ENCODE measurements around the gene ZC3H13.

The ZC3H13 gene, protein sequence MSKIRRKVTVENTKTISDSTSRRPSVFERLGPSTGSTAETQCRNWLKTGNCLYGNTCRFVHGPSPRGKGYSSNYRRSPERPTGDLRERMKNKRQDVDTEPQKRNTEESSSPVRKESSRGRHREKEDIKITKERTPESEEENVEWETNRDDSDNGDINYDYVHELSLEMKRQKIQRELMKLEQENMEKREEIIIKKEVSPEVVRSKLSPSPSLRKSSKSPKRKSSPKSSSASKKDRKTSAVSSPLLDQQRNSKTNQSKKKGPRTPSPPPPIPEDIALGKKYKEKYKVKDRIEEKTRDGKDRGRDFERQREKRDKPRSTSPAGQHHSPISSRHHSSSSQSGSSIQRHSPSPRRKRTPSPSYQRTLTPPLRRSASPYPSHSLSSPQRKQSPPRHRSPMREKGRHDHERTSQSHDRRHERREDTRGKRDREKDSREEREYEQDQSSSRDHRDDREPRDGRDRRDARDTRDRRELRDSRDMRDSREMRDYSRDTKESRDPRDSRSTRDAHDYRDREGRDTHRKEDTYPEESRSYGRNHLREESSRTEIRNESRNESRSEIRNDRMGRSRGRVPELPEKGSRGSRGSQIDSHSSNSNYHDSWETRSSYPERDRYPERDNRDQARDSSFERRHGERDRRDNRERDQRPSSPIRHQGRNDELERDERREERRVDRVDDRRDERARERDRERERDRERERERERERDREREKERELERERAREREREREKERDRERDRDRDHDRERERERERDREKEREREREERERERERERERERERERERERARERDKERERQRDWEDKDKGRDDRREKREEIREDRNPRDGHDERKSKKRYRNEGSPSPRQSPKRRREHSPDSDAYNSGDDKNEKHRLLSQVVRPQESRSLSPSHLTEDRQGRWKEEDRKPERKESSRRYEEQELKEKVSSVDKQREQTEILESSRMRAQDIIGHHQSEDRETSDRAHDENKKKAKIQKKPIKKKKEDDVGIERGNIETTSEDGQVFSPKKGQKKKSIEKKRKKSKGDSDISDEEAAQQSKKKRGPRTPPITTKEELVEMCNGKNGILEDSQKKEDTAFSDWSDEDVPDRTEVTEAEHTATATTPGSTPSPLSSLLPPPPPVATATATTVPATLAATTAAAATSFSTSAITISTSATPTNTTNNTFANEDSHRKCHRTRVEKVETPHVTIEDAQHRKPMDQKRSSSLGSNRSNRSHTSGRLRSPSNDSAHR (N-terminal part only)

GRCh38 chr13:46052319-46053161, at the start of gene ZC3H13:
TSS of gene ZC3H13 (minus strand) at chr13:46052746. CDS start at chr13:46045507, 7,239 bp downstream.
- DNase-seq, result peak; percentile 89

DNA sequence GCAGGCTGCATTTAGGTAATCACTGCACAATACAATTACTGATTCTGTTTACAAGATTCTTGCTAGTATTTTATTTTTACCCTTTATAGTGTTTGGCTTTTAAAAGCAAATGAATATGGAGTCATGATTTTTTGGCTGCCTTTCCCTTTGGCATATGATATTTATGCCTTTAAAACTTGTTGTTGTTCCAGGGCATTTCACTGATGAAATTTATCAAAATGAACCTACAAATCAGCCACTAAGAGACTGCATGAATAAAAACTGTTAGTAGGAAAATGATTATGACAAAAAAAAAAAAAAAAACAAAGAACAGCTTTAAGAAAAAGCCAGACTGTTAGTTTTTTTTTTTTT, 49.7 kb upstream of the ZC3H13 start:
- no peak for DNase-seq

DNA sequence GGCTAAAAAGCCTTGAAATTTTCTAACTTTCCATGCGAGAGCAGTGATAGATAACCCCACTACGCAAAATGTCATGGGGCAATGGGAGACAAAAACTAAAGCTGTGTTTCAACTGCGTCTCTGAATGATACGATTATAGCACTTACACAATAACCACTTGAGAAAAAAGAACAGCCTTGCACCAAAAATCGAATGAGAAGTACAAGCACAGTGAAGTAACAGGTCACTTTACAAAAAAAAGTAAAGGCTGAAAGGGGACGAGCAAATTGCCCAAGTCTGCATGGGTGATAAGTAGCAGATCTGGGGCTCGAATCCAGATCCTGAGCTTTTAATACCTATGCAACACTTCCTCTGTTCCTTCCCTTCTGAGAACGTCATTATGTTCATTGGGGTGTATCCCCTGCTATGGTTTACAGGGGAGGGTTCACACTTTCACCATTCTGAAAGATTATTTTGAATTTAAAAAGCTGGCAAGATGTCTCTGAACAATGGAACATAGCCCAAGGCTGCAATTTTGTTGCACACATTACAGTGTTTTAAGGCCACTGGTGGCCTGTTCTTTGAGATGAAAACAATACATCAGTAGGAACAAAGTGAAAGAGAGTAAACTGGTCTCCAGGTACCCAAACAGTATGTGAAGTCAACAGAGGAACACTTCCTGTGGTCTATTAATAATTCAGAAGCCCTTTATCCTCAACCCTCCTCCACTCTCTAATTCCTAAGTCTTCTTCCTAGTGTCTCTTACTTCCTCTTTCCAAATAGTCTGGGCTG, 49.1 kb upstream of the ZC3H13 start:
- no peak for DNase-seq

- DNase-seq, result no peak
Observed at GRCh38 chr13:46101002-46101401, 48.5 kb upstream of the ZC3H13 start.

GRCh38 chr13:46100191-46100815, 47.8 kb upstream of the ZC3H13 start:
- no peak for DNase-seq

DNA sequence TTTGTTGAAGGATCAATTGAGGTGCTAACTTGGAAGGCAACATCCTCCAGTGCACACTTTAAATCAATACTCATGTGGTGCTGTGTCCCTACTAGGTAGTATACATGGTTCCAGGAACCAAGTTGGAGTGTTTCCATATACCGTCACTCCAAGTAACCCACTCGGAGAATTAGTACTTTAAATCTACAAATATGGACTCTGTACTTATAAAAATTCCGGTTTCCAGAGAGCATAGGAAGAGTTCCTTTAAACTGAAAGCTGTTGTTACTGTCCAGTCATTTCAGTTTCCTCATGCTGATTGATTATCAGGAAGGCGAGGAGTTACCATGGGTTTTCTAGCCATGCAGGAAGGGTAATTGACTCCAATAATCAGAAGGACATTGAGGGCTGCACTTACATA, 45.1 kb upstream of the ZC3H13 start:
- no peak for DNase-seq

DNA sequence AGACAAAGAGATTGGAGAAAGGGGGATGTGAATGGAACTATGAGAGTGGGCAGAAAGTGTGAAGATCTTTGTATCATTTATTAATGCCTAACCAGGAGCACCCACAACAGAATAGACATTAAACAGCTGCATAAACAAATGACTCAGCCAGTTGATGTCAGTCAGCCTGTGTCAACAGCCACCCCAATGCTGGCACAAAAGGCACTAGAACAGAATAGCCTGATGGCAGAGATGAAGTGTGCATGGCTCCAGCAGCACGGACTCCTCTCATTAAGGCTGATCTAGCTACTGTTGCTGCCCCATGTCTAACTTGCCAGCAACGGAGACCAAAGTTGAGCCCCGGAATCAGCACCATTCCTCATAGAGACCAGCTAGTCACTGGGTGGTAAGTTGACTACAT, 44.5 kb upstream of the ZC3H13 start:
- DNase-seq, result no peak

DNA sequence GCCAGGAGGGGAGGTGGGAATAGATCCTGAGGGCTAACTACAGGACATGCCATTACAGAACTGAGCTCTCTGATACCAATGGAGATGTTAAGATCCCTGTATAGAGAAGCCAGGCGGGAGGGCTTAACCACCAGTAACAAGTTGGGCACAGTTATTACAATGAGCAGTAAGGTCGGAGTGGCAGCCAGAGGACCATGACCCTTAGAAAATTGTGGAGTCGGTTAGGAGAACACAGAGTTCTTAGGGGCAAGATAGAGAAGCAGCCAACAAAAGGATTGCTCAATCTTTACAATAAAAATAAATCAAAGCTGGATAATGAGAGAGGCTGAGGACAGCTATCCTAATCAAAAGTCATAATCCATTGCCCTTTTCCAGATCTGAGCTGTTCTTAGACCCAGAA, 41.9 kb upstream of the ZC3H13 start:
- no peak for DNase-seq

GRCh38 chr13:46088821-46089562, 36.4 kb upstream of the ZC3H13 start:
- DNase-seq, result no peak

DNA sequence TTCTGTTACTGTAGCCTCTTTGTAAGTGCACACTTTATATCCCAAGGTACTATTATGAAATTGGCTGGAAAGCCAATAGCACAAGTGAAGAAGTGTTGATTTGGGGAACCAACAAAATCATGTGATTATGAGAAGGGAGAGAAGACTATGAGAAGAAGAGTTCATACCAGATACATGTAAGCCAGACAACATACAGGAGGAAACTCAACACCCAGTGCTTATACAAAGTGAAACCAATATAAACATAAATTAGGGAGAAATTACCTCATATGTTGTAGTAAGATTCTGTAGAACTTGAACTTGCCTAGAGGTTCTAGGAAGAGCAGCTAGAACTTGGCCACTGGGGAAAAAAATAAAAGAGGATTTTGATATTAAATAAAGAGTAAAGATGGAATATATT, 34.9 kb upstream of the ZC3H13 start:
- no peak for DNase-seq

DNA sequence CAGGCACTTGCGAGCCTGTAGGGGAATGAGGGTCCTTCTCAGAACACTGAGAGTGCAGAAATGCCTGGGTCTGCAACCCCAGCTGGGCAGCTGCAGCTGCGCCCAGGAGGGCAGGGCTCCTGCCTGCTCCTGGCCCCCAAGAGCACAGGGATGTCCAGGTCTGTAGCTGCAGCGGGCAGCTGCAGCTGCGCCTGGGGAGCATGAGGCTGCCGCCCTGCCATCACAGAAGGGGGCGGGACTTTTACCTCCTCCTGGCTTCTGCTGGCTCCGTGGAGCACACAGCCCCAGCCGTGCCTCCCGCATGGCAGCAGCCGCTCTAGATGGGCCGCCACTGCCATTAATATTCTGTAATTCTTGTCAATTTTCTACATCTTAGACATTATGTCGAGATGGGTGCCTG, 34.4 kb upstream of the ZC3H13 start:
- no peak for DNase-seq

GRCh38 chr13:46086421-46086922, 33.9 kb upstream of the ZC3H13 start:
- DNase-seq, result no peak

GRCh38 chr13:46085737-46086136, 33.2 kb upstream of the ZC3H13 start:
- no peak for DNase-seq

DNA sequence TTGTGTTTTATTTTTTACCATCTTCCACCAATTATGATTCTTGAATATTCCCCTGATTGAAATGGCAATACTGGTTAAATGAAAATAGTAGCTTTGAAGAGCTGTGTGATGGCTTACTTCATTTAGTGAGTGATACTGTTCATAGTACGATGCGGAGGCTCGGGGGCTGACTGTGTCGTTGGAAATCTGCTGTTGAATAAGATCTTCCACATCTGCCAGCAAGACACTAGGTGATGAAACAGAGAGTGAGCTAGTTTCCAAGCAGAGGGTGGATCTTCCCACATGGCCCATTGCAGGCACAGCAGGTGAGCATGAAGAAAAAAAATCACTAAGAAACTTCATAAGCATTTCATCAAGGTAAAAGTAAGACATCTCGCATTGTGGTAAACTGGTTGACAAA, 29.8 kb upstream of the ZC3H13 start:
- DNase-seq, result no peak

DNA sequence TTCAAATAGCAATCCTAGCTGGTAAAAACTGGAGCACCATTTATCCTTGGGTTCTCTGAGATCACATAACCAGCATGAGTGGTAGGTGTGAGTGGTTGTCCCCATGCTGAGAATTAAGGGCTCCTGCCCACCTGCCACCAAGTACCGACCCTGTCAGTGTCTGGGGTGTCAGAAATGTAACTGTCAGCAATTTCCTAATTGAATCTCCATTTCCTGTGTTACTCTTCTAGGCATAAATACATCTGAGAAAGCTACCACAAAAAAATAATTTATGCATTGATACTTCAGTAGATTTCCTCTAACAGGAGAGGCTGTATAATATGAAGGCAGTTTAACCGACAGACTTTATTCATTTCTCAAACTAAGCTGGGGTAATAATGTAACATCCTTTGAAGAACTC, 27.2 kb upstream of the ZC3H13 start:
- DNase-seq, result no peak

DNA sequence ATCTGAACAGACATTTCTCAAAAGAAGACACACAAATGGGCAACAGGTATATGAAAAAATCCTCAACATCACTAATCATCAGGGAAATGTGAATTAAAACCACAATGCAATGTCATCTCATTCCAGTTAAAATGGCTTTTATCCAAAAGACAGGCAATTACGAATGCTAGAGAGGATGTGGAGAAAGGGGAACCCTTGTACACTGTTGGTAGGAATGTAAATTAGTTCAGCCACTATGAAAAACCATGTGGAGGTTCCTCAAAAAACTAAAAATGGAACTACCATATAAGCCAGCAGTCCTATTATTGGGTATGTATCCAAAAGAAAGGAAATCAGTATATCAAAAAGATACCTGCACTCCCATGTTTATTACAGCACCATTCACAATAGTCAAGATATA, 24.7 kb upstream of the ZC3H13 start:
- DNase-seq, result no peak

DNA sequence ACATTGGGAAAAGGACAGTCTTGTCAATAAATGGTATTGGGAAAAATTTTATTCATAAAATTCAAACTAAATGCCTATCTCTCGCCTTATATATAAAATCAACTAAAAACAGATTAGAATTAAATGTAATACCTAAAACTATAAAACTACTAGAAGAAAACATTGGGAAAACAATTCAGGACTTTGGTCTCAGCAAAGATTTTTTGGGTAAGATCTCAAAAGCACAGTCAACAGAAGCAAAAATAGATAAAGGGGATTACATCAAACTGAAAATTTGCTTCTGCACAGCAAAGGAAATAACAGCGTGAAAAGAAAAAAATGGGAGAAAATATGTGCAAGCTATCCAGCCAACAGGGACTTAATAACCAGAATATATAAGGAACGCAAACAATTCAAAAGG, 24.3 kb upstream of the ZC3H13 start:
- no peak for DNase-seq

GRCh38 chr13:46075811-46076210, 23.3 kb upstream of the ZC3H13 start:
- no peak for DNase-seq

DNA sequence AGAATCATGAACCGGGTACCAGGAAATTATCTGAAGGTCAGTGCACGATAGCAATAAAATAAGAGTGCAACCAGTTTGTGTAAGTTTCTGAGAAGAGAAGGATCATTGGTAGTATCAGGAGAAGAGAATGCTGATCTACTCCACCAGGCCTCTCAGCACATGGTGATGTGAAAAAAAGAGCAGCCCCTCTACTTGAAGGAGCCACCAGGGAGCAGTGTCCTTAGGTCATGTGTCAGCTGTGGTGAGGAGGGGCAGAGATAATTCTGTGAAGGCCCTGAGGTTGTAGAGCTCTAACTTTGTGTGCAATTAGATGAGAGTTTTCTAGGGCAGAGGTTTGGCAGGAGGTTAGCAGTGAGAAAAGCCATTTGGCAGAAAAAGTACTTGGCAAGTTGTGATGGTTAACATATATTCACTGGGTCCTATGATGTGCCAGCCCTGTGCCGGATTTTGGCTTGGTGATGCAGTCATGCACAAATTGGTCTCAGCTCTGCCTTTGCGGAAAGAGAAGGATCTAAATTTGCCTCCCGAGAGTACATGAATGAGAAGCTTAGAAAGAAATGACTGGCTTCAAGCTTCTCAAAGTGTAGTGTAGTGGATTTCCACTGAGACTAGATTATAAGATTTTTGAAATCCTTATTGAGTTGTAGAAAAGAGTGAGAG, 19.2 kb upstream of the ZC3H13 start:
- DNase-seq, result no peak

DNA sequence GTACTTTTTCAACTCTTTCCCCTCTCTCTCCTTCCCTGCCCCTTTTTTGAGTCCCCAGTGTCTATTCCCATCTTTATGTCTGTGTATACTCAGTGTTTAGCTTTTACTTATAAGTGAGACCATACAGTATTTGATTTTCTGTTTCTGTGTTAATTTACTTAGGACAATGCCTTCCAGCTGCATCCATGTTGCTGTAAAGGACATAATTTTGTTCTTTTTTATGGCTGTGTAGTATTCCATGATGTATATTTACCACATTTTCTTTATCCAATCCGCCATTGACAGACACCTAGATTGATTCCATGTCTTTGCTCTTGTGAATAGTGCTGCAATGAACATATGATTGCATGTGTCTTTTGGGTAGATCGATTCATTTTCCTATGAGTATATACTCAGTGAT, 10.7 kb upstream of the ZC3H13 start:
- no peak for DNase-seq

Data from activated CD8-positive, alpha-beta memory T cell treated with anti-CD3 and anti-CD28 coated beads, Interleukin-2, amount 50 U/mL, for 4 hours (primary cell).